Mucosa of descending colon (tissue), 3 donors: ENCODE data around the gene MUC3A. TPM values are rescaled to one million over a fixed set of nuclear protein-coding genes. Genes with fewer than 3 reads are reported as not detected.

Source experiments
- ATAC-seq: fragments of 200-7000 bp; cut with Tn5 transposase; one replicate; pipeline ENCODE4 v1.9.1; 2020; ENCODE audit warnings: mild to moderate bottlenecking, moderate library complexity
- DNase-seq, 3 donors: peaks; one replicate each; pipeline ENCODE4 v3.0.0-alpha.2; 2020
- H3K36me3 ChIP-seq: fragments of 200-600 bp; one replicate; pipeline ENCODE4 v1.8.0; 2021; ENCODE audit warnings: low read depth, mild to moderate bottlenecking
- H3K4me1 ChIP-seq: fragments of 200-600 bp; one replicate; pipeline ENCODE4 v1.8.0; 2021; ENCODE audit warnings: low read depth, mild to moderate bottlenecking
- H3K4me3 ChIP-seq: fragments of 200-600 bp; one replicate; pipeline ENCODE4 v1.8.0; 2021; ENCODE audit warnings: mild to moderate bottlenecking
- H3K9me3 ChIP-seq: fragments of 200-600 bp; one replicate; pipeline ENCODE4 v1.8.0; 2021; ENCODE audit warnings: mild to moderate bottlenecking
- CTCF ChIP-seq: fragments of 200-600 bp; IDR thresholded peaks from one replicate; pipeline ENCODE4 v1.8.0; 2022; ENCODE audit warnings: antibody characterized with exemption, mild to moderate bottlenecking
- intact Hi-C, 2 donors: fragments of 100-400 bp; cut with DNase I in 1 of 2; cut with micrococcal nuclease in 1 of 2; formaldehyde crosslinking; loops; one replicate each; pipeline versions ENCODE4 v1.11.0 to v1.11.1; 2022; cut with DNase I, micrococcal nuclease
- total RNA-seq, 3 donors: library from RNA; stranded (reverse); fragmentation: NEBNext Ultra II Directional in 2 of 3; extraction: Animal tissue kit (Norgen Biotek cat#: 25700) in 2 of 3; gene quantifications; one replicate each; pipeline versions ENCODE4 v1.2.1 to v1.2.4, GENCODE V29; 2021 to 2023
- donor health status: DM: no; HTN: no; CAD: no; lungs with moderate emphysema.
- donor health status: DM: no; HTN: no; CAD: no.
- donor health status: DM: no; HTN: yes; CAD: no.

Gene MUC3A
- total RNA-seq, 3 donors from 2014 or later, result 57.6 to 184 (median 105) TPM

- intact Hi-C loops, result no loop called here
- Histone ChIP-seq H3K4me3 (no peak overlapping the region), H3K4me1 (no peaks in the 10 kb centered on the region), H3K9me3 (no peaks in the 10 kb centered on the region), H3K36me3 (no peaks in the 10 kb centered on the region)
- no peak for ATAC-seq
- no peak for TF ChIP-seq CTCF
- DNase-seq, result no peak
Measured at GRCh38 chr7:100962537-100962936, 13.2 kb downstream of the MUC3A start.

- intact Hi-C loops, result no loop called here
- no peak for TF ChIP-seq CTCF
Measured at GRCh38 chr7:100963386-100963785, 14.1 kb downstream of the MUC3A start.

DNA sequence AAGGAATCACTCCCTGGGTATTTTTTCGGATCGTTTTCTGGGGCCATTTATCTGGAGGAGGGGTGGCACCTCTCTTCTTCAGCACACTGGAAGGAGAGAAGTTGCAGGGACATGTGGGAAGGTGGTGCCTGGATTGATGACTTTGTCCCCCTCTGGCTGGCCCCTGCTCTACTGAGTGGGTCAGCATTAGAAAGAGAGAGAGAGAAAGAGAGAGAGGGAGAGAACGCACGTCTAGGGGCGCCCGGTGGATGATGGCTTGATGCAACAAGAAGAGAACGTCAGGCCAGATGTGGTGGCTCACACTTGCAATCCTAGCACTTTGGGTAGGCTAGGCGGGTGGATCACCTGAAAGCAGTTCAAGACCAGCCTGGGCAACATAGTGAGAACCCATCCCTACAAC is 14.5 kb downstream of the MUC3A start:
- intact Hi-C loops, result no loop called here
- no peaks in the 10 kb centered on the region for H3K36me3 ChIP-seq
- no peak for TF ChIP-seq CTCF

More at GRCh38 chr7:100963386-100963785, 14.1 kb downstream of the MUC3A start:
- Histone ChIP-seq H3K4me1 (peaks cover under 1% of the 10 kb centered on the region), H3K4me3 (no peak overlapping the region), H3K9me3 (no peaks in the 10 kb centered on the region), H3K36me3 (no peaks in the 10 kb centered on the region)
- DNase-seq (no peak), ATAC-seq (no peak)

GRCh38 chr7:100964630-100965029 is 15.3 kb downstream of the MUC3A start:
- intact Hi-C loops, result loop anchor here in 1 of 2 donors (5.0 kb wide), 1 partner anchor 67 kb away; the partner anchor contains the start of gene ACHE
- TF ChIP-seq CTCF, result no peak
- peaks cover 6% of the 10 kb centered on the region for H3K4me1 ChIP-seq
- ATAC-seq (no peak), DNase-seq (no peak)
- no peak overlapping the region for H3K4me3 ChIP-seq
- H3K36me3 ChIP-seq, result no peaks in the 10 kb centered on the region
- no peaks in the 10 kb centered on the region for H3K9me3 ChIP-seq

More for the DNA sequence above, 14.5 kb downstream of the MUC3A start:
- H3K4me3 ChIP-seq, result no peak overlapping the region
- H3K9me3 ChIP-seq, result no peaks in the 10 kb centered on the region
- DNase-seq (no peak), ATAC-seq (no peak)
- peaks cover 5% of the 10 kb centered on the region for H3K4me1 ChIP-seq

DNA sequence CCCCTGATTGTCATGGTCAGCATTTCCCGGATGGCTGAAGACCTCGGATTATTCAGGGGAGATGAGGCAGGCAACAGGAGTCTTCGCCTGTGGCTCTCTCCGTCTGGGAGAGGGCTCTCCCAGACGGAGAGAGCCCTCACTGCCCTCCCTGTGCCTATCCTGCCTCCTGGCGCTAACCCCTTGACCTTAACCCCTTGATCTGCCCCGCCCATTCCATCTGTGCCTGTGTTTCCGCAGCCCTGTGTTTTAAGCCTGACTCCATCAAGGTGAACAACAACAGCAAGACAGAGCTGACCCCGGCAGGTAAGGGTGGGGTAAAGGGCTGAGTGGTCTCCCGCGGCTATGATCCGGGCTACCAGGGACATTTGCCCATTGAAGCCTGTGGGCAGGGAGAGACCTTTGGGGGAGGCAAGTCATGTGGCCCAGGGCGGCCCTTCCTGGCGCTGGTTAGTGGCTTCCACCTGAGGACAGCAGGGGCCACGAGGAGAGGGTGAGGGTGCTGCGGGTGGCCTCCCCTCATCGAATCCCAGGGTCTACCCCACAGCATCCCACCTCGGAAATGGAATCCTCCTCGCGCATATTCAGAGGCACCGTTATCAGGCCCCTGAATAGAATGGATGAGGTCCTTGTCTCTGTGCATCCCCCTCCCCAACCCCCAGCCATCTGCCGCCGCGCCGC is 15.8 kb downstream of the MUC3A start:
- intact Hi-C loops, result loop anchor here in 1 of 2 donors (5.0 kb wide), 1 partner anchor 68 kb away; the partner anchor contains the start of gene ACHE

More for the DNA sequence above, 15.8 kb downstream of the MUC3A start:
- no peak for ATAC-seq
- TF ChIP-seq CTCF, result no peak
- peaks cover 6% of the 10 kb centered on the region for H3K4me1 ChIP-seq
- no peaks in the 10 kb centered on the region for H3K9me3 ChIP-seq
- H3K4me3 ChIP-seq, result no peak overlapping the region
- DNase-seq, result no peak
- H3K36me3 ChIP-seq, result no peaks in the 10 kb centered on the region
